DMS114 treated with DMSO at 0.1 percent for 48 hours (cell line): ENCODE results near the gene CBX2.
A peak's percentile ranks its signal among the peaks of the same experiment; 100 is the strongest.

Source experiments
- DNase-seq: peaks from one replicate; lab custom pipeline; 2025; ENCODE audit not compliant: unreplicated experiment; lab: John Stamatoyannopoulos, UW

Gene CBX2

DNA sequence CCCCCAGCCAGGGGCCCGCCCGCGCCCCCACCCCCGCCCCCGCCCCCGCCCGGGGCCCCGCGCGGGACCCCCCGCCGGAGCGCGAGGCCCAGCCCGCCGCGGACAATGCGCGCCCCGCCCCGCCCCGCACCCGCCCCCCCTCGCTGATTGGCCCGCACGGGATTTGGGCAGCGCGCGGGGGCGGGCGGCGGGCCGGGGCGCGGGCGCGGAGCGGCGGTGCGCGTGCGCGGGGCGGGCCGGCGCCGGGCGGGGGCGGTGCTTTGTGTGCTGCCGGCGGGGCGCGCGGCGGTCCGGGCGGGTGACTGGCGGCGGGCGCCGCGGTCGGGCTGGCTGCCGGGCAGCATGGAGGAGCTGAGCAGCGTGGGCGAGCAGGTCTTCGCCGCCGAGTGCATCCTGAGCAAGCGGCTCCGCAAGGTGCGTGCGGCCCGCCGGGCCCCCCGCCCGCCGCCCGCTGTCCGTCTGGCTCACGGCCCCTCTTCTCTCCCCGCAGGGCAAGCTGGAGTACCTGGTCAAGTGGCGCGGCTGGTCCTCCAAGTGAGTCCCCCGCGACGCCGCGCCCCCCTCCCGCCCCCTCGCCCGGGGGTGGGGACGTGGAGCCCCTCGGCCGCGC is at the start of gene CBX2:
Gene CBX2, plus strand, starts transcription at position 255 of the 610 bp plus-strand sequence. Its CDS starts 88 bp downstream, at position 343.
- DNase-seq, result peak; percentile 29

DNA sequence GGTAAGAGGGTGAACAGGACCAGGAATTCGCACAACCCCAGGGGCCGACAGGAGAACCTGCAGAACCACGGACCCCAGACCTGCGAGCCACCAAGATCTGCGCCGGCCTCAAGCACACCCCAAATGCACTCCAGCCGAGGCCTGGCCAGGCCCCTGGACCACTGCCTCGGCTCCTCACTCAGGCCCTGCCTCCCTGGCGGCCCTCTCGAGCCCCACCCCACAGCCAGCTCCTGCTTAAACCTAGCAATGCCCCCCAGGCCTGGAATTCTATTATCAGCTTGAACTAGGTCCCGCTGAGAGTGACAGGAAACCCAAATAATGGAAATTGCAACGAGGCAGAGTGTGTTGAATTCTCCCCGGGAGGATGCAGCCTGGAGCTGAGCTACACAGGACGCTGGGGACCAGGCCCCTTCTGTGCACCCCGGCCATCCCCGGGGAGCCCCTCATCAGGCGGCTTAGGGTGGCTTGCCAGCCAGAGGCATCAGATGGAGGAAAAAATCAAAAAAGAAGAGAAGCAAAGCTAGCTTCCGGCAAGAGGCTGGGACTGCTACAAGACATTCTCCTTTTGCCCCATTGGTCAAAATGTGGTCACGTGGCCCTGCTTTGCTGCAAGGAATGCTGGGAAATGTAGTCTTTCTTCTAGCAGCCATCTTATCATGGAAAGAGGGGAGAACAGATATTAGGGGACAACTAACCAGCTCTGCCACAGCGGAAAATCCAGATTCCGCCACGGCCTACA is 49.6 kb upstream of the CBX2 start:
- peak; percentile 86 for DNase-seq

DNA sequence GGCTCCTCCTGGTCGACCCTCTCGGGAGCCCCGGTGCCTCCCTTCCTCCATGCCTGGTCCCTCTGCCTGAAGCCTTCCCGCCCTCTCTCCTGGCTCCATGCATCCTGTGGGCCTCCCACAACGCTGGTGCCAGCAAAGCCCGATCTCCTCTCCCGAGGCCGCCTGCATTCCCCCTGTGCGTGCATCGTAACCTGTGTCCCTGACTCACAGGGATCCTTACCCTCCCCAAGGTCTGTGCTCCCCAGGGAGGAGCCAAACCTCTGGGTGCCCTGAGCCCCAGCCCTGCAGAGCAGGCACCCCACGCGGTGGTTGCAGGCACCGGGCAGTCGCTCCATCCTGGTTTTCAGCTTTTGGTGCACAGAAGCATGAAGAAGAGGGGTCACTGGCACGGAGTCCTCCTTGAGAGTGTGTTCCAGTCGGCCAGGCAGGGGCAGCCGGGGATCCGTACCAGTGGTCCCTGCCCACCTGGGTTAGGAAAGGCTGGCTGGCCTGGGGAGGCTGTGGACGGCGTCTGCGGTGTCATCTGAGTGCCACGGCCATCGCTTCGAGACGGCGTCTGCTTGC is 49.0 kb upstream of the CBX2 start:
- DNase-seq, result no peak

DNA sequence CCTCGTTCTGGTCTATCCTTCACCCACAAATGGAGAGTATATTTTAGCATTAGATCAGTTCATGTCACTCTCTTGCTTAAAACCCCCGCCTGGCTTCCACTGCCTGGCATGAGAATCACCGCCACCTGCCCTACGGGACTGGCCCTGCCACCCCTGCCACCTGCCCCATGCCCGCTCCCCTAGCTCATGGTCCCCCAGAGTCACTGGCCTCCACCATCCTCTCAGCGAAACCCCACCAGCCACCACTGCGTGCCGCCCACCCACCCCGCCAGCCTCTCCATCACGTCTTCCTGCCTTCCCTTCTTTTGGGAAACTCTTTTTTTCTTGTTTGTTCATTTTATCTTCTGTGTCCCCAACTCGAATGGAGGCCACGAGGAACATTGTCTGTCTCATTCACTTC is 48.2 kb upstream of the CBX2 start:
- DNase-seq, result no peak

DNA sequence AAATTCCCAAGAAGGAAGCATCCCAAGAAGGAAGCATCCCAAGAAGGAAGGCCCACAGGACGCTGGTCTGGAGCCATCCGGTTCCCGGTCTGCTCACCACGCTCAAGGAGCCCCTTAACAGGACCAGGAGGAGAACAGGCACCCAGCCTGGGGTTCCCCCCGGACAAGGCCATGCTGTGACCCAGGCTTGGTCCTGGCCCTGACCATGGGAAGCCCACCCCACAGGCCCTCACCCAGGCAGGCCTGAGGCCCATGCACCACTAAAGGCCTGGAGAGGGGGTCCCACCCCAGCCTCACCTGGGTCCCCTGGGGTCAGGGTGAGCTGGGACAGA is 47.5 kb upstream of the CBX2 start:
- no peak for DNase-seq

DNA sequence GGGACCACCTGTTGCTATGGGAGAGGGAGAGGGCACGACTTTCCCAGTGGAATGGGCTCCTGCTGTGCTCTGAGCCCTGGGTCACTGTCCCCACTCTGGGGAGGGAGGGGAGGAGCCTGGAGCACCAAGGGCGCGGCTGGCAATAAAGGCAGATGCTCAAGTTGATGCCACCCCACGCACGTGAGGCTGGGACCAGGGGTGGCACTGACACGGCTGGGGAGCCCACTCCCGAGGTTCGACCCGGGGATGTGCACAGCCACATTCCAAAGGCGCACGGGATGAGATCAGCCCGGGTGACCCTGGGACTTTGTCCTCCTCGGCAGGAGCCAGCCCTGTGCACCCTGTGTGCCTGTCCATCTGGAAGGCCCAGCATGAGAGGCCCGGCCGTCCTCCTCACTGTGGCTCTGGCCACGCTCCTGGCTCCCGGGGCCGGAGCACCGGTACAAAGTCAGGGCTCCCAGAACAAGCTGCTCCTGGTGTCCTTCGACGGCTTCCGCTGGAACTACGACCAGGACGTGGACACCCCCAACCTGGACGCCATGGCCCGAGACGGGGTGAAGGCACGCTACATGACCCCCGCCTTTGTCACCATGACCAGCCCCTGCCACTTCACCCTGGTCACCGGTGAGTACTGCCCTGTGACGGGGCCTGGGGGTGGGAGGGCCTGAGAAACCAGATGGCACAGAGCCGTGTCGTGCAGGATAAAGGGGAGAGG is 47.0 kb upstream of the CBX2 start, which contains the start of gene ENPP7:
Gene ENPP7, plus strand, starts transcription at position 175 of the 715 bp plus-strand sequence. Its CDS starts 197 bp downstream, at position 372.
- DNase-seq, result no peak

DNA sequence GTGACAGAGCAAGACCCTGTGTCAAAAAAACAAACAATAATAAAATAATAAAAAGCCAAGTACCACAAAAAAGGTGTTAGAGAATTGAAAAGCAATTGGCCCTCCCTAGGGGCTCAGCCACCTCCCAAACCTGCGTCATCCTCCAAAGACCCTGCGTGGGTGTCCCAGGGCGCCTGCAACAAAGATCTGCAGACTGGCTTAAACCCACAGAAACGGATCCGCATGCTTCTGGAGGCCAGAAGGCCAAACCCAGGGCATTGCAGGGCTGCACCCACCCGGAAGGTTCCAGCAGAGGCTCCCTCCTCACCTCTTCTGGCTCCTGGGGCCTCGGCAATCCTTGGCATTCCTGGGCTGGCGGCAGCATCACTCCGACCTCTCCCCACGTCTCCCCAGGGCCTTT is 45.7 kb upstream of the CBX2 start:
- no peak for DNase-seq

DNA sequence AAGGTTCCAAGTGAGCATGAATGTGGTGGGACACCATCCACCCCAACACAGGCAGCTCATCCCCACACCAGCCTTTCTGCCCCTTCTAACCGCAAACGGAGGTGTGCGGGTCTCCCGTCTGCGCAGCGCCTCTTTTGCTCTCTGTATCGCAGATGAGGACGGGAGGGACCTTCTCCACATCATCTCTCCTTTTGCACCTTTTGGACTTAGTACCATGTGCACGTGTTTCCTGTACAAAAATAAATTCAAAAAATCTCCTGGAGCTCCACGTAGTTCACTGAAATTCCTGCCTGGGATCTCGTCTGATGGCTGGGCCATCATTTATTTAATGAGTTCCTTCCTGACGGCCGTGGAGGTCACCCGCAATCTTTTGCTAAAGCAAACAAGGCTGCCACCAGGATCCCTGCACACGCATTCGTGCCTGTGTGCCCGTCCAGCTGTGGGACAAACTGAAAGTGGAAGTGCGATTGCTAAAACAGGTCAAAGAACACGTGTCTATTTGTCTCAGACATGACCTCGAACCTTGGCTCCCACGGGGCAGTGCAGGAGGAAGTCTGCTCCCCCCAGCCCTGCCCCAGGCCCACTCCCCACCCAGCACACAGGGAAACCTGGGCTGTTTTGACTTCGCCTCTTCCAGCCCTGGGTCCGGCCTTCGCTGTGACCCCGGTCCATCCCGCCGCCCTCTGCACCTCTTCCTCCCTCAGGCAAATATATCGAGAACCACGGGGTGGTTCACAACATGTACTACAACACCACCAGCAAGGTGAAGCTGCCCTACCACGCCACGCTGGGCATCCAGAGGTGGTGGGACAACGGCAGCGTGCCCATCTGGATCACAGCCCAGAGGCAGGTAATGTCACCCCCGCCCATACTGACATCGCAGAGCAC is 44.9 kb upstream of the CBX2 start:
- DNase-seq, result no peak

DNA sequence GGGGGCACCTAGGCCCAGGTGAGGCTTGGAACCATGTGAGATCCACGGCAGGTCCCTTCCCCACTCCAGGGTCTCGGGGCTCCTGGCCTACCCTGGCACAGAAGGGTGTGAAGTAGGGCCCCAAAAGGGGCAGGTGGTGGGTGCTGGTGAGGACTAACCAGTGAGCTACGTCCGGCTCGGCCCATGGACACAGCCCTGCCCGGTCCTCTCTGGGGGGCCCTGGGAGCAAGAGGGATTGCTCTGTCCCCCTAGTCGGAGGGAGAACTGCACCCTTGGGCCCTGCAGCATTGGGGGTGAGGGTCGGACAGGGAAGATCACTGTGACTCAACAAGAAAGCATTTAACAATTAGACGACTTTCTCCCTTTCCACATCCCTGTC is 44.3 kb upstream of the CBX2 start:
- DNase-seq, result no peak

DNA sequence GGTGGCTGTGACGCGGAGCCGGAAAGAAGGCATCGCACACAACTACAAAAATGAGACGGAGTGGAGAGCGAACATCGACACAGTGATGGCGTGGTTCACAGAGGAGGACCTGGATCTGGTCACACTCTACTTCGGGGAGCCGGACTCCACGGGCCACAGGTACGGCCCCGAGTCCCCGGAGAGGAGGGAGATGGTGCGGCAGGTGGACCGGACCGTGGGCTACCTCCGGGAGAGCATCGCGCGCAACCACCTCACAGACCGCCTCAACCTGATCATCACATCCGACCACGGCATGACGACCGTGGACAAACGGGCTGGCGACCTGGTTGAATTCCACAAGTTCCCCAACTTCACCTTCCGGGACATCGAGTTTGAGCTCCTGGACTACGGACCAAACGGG is 42.9 kb upstream of the CBX2 start:
- DNase-seq, result no peak

DNA sequence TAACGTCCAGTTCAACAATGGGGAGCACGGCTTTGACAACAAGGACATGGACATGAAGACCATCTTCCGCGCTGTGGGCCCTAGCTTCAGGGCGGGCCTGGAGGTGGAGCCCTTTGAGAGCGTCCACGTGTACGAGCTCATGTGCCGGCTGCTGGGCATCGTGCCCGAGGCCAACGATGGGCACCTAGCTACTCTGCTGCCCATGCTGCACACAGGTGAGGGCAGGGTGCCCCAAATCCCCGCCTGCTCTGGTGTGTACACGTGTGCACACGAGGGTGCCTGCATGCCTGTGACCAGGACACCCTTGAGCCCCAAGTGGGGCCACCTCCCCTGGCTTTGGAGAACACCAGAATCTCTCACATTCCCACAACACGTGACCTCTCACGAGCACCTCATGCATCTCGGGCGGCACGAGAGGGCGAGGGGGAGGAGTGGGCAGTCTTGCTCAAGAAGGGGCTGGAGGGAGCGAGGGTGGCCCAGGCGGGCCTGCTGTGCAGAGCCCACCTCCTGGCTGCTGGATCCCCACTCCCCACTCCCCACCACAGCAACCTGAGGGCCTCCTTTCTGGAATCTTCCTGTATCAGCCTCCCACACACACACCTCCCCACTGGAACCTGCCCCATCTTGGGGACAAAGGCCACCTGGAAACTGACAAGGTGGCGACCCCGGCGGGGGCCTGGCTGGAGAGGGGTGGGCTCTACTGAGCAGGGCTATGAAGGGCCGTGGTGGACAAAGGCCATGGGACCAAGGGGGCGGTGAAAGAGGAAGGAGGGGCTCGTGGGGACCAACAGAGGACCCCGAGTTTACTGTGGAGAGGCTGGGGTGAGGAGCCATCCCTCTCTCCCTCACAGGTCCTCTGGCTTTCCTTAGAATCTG is 40.7 kb upstream of the CBX2 start:
- DNase-seq, result no peak

DNA sequence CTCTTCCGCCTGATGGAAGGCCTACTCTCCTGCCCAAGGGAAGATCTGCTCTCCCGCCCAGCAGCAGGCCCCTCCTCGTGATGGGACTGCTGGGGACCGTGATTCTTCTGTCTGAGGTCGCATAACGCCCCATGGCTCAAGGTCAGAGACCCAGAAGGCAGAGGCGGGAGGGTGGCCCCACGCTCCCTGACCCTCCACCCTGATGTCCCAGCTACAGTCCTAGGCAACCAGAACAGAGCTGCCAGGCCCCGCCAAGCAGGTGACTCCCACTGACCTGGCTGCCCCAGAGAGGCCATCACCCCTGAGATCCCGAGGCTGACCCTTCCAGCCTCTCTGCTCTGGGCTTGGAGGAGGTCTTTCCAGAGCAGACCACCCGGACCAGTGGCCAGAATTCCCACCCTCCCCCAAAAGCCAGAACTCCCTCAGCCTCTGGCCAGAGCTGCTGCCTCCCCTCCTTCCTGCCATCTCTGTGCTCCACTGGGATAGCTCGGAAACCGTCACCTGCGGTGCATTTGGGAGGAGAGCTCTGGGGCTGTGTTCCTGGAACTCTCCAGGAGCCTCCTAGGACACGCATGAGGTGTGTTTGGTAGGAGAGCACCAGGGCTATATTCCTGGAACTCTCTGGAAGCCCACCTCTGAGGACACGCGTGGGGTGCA is 39.9 kb upstream of the CBX2 start:
- no peak for DNase-seq

DNA sequence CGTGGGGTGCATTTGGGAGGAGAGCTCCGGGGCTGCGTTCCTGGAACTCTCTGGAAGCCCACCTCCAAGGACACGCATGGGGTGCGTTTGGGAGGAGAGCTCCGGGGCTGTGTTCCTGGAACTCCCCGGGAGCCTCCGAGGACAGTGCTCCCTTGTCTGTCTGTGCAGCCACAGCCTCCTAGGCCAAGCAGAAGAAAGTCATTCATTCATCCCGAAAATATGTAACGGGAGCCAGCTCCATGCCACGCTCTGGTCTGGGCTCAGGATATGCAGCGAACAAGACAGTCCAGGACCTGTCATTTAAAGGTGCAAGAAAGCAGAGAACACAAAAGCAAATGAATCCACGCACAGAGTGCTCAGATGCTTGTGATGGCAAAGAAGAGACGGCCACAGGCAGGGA is 39.3 kb upstream of the CBX2 start:
- DNase-seq, result no peak

DNA sequence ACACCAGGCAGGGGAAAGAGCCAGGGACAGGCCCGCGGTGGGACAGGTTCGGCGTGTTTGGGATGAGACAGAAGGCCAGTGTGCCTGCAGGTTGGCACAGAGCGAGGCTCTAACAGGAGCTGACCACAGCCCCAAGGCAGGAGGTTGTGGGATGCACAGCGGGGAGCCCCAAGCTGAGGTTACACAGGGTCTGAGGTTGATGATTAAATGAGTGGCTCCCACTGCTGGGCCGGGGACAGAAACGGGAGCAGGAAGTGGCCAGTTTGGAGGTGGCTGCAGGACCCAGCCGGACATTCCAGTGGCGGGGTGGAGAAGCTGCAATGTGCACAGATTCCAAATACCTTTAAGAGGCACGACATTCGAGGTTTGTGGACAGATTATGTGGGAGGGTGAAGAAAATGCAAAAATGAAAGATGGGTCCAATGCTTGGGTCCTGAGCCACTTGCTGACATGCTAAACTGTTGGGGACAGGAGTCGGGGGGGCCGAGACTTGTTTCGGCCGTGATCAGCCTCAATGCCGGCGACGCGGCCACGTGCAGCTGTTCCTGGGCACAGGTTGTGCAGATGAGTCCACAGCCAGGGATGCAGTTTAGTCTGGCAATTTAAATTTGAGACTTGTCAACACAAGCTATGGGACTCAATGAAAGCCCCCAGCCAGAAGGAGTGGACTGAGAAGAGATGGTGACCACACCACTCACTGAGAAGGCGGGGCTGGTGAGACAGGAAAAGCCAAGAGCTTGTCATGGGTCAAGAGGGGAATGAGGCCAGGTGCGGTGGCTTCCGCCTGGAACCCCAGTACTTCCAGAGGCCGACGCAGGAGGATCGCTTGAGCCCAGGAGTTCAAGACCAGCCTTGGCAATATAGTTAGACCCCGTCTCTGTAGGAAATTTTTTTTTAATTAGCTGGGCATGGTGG is 38.5 kb upstream of the CBX2 start:
- no peak for DNase-seq

DNA sequence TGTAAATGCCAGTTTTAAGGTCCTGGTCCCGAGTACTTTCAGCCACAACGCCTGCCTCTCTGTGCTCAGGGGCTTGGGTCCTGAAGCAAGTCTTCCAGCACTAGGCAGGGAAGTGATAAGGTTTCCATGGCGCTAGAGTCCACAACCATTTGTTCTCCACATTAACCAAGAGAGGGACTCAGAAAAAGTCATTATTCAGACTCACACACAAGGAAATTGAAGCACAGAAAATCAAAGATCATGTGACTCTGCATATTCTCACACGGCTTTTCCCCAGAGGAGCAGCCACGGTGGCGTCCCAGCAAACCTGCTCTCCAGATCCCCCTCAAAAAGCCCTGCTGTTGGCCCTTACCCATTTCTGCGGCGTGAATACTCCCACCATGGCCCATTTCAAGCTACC is 37.5 kb upstream of the CBX2 start:
- DNase-seq, result no peak

DNA sequence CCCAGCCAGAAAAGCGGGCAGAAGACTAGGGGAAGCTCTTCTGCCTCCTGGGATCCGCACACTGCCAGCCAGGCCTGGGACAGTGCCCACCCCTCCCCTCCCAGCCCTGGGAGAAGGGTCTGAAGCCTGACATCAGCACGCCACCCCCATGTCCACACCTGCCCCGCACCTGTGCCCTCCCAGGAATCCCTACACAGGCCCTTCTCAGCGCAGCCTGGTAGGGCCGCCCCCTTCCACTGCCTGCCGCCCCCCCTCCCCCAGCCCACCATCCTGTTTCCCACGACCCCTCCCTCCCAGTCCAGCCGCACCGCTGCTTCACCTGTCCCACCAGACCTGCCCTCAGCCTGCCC is 36.6 kb upstream of the CBX2 start:
- no peak for DNase-seq

DNA sequence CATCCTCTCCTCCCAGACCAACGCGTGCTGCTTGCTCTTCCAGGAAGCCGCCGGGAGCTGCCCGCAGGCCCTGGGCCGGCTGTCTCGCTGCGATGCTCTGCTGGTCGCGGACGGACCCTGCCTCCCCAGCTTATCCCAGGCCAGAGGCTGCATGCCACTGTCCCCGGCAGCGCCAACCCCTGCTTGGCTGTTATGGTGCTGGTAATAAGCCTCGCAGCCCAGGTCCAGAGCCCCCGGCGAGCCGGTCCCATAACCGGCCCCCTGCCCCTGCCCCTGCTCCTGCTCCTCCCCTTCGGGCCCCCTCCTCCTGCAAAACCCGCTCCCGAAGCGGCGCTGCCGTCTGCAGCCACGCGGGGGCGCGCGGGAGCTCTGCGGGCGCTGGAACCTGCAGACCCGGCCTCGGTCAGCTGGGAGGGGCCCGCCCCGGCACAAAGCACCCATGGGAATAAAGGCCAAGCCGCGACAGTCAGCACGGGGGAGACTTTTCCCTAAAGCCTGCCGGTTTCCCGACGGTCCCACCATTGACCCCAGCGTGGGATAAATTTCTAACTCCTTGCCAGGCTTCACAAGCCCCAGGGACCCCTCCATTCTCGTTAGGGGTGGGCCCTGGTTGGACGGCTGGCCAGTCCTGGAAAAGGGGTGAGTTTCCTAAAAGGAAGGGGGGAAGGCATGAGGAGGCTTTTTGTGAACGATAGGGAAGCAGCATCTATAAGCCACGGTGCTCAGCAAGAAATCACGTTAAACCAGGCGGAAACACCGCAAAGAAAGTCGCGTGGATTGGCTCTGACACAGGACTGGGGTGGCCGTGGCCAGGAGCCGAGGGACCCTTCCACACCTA is 36.0 kb upstream of the CBX2 start:
- peak; percentile 51 for DNase-seq

DNA sequence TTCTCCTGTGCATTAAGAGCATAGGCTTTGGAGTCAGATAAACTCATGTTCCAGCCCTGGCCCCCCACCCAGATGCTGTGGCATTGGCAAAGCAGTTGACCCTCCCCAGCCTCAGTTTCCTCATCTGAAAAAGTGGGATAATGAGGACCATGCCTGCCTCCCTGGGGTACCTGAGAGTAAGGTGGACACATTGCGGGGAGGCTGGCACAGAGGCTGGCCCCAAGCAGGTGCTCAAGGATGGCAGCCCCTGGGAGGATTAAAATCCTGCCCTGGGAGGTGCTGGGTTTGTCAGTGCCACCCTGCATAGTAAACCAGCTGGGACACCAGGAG is 35.4 kb upstream of the CBX2 start:
- no peak for DNase-seq
